SK-N-SH treated with all-trans-retinoic acid at 6 μM for 48 hours (cell line): ENCODE data around the gene AFG3L2.

Source experiments
- ARNTL ChIP-seq: fragments of 450-650 bp; formaldehyde crosslinking; IDR thresholded peaks from 2 replicates; pipeline ENCODE4 v1.5.0; 2020; ENCODE audit warnings: low read depth, mild to moderate bottlenecking, moderate library complexity, borderline replicate concordance
- ISL1 ChIP-seq: fragments of 250-450 bp; sonication (Bioruptor Pico); IDR thresholded peaks from 2 replicates; pipeline ENCODE4 v2.1.2; 2022; ENCODE audit warnings: mild to moderate bottlenecking, moderate library complexity
- PPARA ChIP-seq: fragments of 250-450 bp; sonication (Bioruptor Pico); IDR thresholded peaks from 2 replicates; pipeline ENCODE4 v1.5.0; 2020; ENCODE audit warnings: mild to moderate bottlenecking, borderline replicate concordance
- ZFP3 ChIP-seq: fragments of 250-450 bp; sonication (Bioruptor Pico); IDR thresholded peaks from 2 replicates; pipeline ENCODE4 v1.5.0; 2020; ENCODE audit warnings: mild to moderate bottlenecking, moderate library complexity
- ZFP30 ChIP-seq: fragments of 450-650 bp; formaldehyde crosslinking; IDR thresholded peaks from 2 replicates; pipeline ENCODE4 v1.5.0; 2022; ENCODE audit warnings: mild to moderate bottlenecking, moderate library complexity
- ZNF8 ChIP-seq: fragments of 450-650 bp; formaldehyde crosslinking; IDR thresholded peaks from 2 replicates; pipeline ENCODE4 v1.5.0; 2020; ENCODE audit warnings: mild to moderate bottlenecking, moderate library complexity
- TF ChIP-seq, protein P1 (sequence below): fragments of 250-450 bp; sonication (Bioruptor Pico); IDR thresholded peaks from 2 replicates; pipeline ENCODE4 v1.5.0; 2020; ENCODE audit warnings: mild to moderate bottlenecking, moderate library complexity
- TF ChIP-seq, protein P2 (sequence below): fragments of 250-450 bp; sonication (Bioruptor Pico); IDR thresholded peaks from 2 replicates; pipeline ENCODE4 v1.5.1; 2021; ENCODE audit warnings: mild to moderate bottlenecking, moderate library complexity
- TF ChIP-seq, protein P3 (sequence below): fragments of 250-450 bp; sonication (Bioruptor Pico); IDR thresholded peaks from 2 replicates; pipeline ENCODE4 v1.8.0; 2020; ENCODE audit warnings: mild to moderate bottlenecking, moderate library complexity, borderline replicate concordance

DNA sequence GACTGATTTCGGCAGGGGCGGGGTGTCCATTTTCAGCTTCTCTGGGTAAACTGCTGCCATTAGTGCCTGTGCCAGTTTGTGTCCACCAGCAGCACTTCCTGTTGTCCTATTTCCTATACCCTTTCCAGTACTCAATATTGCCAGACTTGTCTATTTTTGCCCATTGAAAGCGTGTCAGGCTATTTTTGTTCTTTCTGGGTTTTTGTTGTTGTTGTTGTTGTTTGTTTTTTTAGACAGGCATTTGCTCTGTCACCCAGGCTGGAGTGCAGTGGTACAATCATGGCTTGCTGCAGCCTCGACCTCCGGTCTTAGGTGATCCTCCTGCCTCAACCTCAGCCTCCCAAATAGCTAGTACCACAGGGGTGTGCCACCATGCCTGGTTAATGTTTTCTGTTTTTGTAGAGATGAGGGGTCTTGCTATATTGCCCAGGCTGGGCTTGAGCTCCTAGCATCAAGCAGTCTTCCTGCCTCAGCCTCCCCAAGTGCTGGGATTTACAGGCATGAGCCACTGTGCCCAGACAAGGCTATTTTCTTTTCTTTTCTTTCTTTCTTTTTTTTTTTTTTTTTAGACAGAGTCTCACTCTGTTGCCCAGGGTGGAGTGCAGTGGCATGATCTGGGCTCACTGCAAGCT is 39.2 kb upstream of the AFG3L2 start:
- TF ChIP-seq ISL1 (CRISPR knock-in tag) (no peak), ZFP3 (CRISPR knock-in tag) (no peak), ZNF8 (CRISPR knock-in tag) (no peak), ZFP30 (CRISPR knock-in tag) (no peak), PPARA (CRISPR knock-in tag) (no peak), ARNTL (CRISPR knock-in tag) (no peak)
- TF ChIP-seq, protein P1, sequence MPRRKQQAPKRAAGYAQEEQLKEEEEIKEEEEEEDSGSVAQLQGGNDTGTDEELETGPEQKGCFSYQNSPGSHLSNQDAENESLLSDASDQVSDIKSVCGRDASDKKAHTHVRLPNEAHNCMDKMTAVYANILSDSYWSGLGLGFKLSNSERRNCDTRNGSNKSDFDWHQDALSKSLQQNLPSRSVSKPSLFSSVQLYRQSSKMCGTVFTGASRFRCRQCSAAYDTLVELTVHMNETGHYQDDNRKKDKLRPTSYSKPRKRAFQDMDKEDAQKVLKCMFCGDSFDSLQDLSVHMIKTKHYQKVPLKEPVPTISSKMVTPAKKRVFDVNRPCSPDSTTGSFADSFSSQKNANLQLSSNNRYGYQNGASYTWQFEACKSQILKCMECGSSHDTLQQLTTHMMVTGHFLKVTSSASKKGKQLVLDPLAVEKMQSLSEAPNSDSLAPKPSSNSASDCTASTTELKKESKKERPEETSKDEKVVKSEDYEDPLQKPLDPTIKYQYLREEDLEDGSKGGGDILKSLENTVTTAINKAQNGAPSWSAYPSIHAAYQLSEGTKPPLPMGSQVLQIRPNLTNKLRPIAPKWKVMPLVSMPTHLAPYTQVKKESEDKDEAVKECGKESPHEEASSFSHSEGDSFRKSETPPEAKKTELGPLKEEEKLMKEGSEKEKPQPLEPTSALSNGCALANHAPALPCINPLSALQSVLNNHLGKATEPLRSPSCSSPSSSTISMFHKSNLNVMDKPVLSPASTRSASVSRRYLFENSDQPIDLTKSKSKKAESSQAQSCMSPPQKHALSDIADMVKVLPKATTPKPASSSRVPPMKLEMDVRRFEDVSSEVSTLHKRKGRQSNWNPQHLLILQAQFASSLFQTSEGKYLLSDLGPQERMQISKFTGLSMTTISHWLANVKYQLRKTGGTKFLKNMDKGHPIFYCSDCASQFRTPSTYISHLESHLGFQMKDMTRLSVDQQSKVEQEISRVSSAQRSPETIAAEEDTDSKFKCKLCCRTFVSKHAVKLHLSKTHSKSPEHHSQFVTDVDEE (CRISPR knock-in tag) = no peak
- TF ChIP-seq, protein P2, sequence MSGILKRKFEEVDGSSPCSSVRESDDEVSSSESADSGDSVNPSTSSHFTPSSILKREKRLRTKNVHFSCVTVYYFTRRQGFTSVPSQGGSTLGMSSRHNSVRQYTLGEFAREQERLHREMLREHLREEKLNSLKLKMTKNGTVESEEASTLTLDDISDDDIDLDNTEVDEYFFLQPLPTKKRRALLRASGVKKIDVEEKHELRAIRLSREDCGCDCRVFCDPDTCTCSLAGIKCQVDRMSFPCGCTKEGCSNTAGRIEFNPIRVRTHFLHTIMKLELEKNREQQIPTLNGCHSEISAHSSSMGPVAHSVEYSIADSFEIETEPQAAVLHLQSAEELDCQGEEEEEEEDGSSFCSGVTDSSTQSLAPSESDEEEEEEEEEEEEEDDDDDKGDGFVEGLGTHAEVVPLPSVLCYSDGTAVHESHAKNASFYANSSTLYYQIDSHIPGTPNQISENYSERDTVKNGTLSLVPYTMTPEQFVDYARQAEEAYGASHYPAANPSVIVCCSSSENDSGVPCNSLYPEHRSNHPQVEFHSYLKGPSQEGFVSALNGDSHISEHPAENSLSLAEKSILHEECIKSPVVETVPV (CRISPR knock-in tag) = no peak
- TF ChIP-seq, protein P3, sequence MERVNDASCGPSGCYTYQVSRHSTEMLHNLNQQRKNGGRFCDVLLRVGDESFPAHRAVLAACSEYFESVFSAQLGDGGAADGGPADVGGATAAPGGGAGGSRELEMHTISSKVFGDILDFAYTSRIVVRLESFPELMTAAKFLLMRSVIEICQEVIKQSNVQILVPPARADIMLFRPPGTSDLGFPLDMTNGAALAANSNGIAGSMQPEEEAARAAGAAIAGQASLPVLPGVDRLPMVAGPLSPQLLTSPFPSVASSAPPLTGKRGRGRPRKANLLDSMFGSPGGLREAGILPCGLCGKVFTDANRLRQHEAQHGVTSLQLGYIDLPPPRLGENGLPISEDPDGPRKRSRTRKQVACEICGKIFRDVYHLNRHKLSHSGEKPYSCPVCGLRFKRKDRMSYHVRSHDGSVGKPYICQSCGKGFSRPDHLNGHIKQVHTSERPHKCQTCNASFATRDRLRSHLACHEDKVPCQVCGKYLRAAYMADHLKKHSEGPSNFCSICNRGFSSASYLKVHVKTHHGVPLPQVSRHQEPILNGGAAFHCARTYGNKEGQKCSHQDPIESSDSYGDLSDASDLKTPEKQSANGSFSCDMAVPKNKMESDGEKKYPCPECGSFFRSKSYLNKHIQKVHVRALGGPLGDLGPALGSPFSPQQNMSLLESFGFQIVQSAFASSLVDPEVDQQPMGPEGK (CRISPR knock-in tag) = no peak
